NCI-H446 treated with DMSO at 0.1 percent for 48 hours (cell line): ENCODE data around the gene CEP63.

ENCODE experiments used
- DNase-seq: peaks from one replicate; lab custom pipeline; 2025; lab: John Stamatoyannopoulos, UW

CEP63 gene

GRCh38 chr3:134608771-134609435 is 123.0 kb downstream of the CEP63 start:
- no peak for DNase-seq

DNA sequence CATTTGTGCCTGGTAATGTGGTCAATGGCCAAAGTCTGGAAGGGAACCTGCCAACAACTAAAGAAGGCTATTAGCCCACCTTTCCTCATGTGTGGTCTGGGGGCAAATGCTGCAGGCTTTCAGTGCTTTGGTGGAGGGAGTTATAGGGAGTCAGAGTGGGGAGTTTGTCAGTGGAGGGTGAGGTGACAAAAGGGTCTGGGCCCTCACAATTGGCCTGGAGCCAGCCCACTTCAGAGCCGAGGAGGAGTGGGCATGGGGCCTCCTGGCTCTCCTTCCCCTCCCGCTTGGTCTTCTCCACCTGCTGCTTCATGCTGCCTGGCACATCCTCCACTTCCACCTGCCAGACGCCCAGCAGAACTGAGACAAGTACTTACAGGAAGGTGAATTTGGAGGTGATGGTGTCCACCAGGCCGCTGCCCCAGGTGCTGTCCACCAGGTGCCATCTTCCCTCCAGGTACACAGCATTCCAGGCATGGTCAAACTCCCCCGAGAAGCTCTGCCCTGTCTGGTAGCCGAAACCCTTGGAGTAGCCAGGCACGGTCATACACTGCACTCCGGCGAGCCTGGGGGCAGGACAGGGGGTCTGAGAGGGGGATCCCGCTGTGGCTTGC is 124.1 kb downstream of the CEP63 start:
- DNase-seq = no peak

DNA sequence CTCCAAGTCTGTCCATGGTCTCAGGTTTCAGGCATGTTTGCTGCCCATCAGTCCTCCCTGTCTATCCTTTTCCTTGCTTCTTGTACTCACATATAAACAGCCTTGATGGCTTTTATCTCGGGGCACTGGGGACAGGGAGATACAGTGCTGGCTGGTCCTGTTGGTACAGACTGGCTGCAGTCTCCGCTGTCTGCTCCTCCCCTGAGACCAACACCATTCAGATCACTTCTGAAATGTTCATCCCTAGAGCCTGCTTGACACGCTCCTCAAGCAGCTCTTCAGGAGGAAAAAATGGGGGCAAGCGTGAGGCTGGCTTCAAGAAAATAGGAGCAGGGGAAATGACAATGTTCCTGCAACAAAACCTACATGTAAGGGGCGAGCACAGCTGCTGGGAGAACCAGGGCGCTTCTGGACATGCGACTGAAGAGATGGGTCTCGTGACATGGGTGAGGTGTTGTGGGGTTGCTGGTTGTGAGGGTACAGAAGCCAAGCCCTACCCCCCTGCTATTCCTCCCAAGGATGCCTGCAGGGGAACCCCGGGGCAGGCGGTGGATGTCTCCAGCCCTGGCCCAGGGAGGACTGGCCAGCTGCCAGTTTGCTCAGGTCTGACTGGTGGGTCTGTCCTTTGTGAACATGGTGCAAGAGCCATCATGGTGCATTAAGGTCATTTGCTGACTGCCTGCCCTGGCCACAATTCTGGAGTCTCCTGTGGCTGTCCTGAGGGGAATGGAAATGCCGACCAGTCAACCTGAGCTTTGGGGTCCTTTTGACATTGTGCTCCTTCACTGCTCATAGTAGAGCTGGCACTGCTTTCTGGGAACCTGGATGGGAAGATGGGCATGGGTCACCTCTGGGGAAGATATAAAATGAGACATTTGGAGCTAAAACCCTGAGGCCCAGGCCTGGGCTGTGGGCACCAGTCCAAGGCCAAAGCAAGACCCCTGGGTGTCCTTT is 124.9 kb downstream of the CEP63 start:
- DNase-seq = no peak

GRCh38 chr3:134611516-134611915 is 125.7 kb downstream of the CEP63 start:
- DNase-seq = no peak

DNA sequence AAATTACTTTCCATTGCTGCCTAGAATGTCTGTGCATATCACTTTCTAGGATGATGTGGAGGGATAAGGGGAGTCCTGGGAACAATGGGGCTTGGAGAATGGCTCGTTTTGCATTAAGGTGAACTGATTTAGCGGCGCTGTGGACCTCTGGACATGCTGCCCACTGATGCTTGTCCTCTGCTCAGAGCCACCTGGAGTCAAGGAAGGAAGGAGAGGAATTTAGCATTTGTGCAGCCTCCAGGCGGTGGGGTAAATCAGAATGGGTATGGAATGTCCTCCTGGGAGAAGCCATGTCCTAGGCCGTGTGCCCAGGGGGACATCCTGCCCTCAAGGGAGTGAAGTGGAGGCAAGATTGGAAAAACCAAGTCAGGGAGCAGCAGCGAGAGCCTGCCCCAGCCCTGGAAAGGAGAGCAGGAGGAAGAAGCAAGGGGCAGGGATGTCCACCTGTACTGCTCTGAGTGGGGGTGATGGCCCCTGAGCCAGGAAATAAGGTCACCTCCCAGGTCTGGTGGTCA is 127.2 kb downstream of the CEP63 start:
- DNase-seq = no peak

DNA sequence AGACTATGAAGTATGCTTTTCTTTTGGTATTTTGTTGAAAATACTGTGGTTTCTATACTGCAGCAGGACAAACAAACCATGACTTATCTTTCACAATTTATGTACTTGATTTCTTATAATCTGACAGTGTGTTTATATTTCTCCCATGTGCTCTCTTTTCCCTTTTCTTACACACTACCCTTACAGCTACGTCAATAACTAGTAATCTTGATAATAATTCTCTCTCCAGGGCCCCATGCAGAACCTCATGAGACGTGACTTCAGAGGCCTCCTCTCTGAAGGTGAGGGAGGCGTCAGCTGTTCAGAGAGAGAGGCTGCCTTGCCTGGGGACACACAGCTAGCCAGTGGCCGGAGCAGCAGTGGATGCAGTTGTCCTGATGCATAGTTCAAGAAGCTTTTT is 129.1 kb downstream of the CEP63 start:
- DNase-seq = no peak

DNA sequence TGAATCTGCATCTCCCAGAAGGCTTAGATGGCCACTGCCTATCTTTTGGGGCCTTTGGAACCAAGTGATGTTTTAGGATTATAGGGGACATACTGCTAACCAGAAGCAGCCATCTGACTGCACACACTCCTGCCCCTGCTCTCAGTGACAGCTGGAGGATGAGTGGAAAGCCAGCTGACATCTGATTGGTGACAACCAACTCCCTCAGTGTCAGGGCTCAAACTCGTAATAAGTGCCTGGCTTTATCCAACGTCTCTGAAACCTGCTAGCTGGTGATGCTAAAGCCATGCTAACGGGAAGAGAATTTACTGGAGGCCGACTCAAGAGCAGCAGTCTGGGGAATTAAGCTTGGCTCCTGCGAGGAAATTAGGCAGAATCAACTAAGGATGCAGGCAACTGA is 129.9 kb downstream of the CEP63 start:
- DNase-seq = no peak

- no peak for DNase-seq
Measured at GRCh38 chr3:134617608-134618477, 132.0 kb downstream of the CEP63 start.

DNA sequence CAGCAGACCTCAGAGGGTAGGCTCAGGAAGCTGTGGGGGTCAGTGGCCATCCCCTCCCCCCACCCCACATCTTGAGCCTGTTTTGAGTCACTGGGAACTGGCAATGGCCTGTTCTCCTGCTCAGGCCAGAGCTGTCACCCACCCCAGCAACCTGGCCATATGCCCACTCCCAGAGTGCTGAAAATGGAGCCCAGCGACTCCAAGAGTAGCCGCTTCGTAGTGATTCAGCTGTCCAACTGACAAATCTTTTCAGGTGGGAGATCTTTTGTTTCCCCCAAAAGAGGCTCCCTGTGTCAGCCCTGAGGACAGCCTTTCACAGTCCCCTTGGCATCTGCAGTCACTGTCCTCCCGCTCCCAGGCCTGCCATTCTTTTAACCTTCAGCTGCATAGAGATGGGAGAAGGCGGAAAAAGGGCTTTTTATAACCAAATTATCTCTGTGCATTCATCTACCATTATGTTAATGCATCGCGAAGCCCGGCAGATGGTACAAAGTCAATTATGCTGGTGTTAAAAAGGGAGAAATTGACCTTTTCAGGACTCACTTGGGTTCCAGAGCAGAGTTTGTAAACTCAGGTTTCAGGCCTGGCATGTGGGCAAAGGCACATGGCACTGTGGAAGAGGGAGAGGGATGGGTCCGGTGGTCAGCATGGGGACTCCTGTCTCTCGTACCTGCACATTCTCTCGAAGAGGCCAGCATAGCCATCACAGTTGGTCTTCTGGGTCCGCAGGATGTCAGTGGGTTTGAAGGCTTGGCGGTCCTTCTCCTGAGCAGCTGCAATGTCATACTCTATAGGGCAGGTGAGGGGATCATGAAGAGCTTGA is 132.8 kb downstream of the CEP63 start:
- no peak for DNase-seq

DNA sequence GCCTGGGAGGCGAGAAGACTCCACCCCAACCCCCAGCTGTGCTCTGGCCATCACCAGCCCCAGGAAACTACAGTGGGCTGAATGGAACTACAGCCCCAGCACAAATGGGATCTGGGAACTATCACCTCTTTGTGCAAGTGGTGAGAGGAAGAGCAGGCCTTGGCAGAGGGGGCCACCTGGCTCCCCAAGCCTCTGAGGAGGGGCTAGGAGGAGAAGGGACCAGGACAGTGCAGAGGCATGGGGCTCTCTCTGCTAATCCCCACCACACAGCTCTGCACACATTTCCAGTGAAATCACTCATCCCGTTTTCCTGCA is 133.4 kb downstream of the CEP63 start:
- no peak for DNase-seq

DNA sequence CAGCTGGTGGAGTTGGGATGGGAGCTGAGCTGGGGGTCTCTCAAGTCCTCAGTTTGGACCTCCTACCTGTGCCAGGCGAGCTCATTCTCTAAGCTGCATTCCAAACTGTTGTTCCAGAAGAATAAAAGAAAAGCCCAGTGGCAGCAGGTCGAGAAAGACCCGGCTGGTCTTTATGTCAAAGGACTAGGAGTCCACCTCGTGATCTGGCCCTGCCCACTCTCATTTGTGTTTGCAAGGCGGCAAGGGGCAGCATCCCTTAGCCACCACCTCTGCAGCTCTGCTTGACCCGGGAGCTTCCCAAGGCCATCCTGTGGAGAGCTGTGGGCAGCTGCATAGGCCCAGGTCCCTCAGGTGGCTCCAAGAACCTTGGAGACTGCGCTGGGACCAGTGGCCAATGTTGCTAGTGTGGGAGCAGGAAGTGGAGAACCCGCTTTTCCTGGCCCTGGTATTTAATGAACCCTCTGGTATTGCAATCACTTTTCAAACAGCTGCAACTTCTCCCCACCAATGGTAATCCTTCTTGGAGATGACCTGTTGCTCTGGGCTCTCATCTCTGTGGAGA is 134.1 kb downstream of the CEP63 start:
- DNase-seq = no peak

DNA sequence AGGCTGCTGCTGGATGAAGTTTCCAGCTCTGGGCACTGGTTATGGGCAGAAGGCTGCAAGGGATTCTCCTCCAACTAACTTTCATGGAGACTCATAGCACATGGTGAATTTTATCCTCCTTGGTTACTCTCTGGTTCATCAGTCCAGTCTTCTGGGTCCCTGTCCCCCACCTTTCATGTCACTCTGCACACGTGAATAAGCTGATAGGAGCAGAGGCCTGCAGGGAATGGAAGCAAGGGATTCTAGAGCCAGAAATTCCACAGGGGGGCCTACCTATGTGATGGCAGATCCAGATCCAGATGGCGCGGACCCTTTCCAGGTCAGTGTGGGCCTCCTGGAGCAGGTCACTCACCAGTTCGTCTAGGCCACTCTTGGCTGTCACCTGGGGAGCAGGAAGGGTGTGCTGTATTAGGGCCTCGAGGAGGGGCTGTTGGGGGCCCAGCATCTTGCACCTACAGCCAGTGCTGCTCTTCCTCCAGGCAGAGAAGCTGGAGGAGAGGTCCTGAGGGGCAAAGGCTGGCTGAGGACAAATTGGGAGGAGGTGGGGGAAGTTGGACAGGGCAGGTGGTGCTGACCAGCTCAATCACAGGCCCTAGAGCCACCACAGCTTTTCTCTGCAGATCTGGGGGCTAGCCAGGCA is 134.7 kb downstream of the CEP63 start:
- no peak for DNase-seq

- DNase-seq = no peak
Measured at GRCh38 chr3:134621854-134622253, 136.0 kb downstream of the CEP63 start.

DNA sequence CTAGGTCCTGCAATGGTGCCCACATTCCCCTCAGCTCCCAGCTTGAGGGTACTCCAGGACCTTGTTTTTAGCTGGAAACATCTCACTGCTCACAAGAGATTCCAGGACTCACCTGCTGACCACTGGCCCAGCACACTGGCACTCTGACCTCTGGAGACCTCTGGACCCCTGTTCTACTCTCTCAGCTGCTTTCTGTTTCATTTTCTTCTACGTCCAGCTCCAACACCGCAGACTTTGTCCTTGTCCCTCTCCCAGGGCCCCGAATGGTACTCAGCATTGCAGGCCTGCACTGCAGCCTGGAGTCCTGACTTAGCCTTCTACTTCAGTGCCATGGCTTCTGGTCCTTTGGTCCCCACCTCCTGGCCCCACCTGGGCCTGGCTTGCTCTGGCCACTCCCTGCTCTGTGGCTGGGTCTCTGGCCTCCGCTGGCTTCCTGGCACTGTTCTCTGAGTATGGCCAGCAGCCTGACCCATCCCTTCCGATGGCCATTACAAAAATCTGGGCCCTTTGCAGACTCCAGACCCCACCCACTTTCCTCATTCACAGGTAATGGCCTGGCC is 137.0 kb downstream of the CEP63 start:
- DNase-seq = no peak

GRCh38 chr3:134623615-134624245 is 137.9 kb downstream of the CEP63 start:
- no peak for DNase-seq
